Ectodermal cell (in vitro differentiated cells): ENCODE results near the gene MAD1L1.

ENCODE experiments used
- H3K27ac ChIP-seq: 2 replicates; pipeline ENCODE4 v1.7.0; 2013; ENCODE audit warnings: mild to moderate bottlenecking, low read depth, low read length; ENCODE audit not compliant: insufficient read depth, poor library complexity, severe bottlenecking
- H3K27me3 ChIP-seq: 2 replicates; pipeline ENCODE4 v1.7.0; 2013; ENCODE audit warnings: mild to moderate bottlenecking, low read length; ENCODE audit not compliant: insufficient read depth, control insufficient read depth, poor library complexity, severe bottlenecking
- H3K36me3 ChIP-seq: one replicate; pipeline ENCODE4 v1.7.0; 2013; ENCODE audit warnings: low read length; ENCODE audit not compliant: control insufficient read depth, insufficient read depth
- H3K4me1 ChIP-seq: one replicate; pipeline ENCODE4 v1.7.0; 2013; ENCODE audit warnings: low read length; ENCODE audit not compliant: control insufficient read depth, insufficient read depth
- H3K4me3 ChIP-seq: 2 replicates; pipeline ENCODE4 v1.7.0; 2013; ENCODE audit warnings: low read depth, low read length, control low read depth; ENCODE audit not compliant: insufficient read depth
- H3K9me3 ChIP-seq: 2 replicates; pipeline ENCODE4 v1.7.0; 2013; ENCODE audit warnings: mild to moderate bottlenecking, low read length, moderate library complexity; ENCODE audit not compliant: control insufficient read depth
- WGBS, 2 experiments: methylation state at CpG; one replicate each; pipeline ENCODE4 v1.1.7; 2013; ENCODE audit warnings: missing lambda C conversion rate in 2 of 2; 5-methylcytosine and 5-hydroxymethylcytosine counted together

MAD1L1 gene

DNA sequence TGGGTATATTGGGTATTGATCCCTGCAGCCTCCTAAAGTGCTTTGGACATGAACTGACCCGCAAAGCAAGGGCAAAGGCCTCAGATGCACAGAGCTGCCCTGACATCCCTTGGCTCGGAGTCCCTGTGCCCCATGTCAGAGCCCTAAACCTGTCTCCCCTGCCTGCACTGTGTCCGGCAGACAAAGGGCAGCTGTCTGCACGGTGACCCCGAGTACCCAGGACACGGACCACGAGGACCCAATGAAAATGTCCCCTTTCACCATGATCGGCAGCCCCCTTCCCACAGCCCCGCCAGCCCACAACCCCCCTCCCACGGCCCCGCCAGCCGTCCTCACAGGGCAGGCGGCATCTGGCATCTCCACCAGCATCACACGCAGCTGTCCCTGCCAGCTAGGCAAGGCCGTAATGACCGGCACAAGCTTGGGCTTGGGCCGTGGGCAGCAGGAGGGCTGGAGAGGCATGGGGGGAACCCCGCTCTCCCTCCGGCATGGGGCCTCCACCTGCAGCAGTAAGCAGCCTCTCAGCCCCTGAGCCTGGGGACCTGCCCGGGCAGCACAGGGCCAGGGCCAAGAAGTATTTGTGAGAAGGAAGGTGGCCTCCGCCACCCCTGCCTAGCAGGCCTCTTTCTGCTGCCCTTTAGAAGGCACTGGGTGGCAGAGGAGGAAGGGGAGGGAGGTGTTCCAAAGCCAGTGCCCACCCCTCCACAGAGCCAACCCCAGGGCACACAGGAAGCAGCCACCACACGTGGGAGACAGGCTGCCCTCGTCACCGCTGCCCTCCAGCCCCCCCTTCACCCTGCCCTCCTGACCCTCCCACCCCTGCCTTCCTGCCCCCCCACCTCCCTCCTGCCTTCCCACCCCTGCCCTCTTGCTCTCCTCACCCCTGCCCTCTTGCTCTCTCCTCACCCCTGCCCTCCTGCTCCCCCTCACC is 19.4 kb upstream of the MAD1L1 start:
- no peak overlapping the region for H3K27ac ChIP-seq
- no peaks in the 10 kb centered on the region for H3K9me3 ChIP-seq
- H3K36me3 ChIP-seq = peaks cover 7% of the 10 kb centered on the region
- H3K27me3 ChIP-seq = no peaks in the 10 kb centered on the region
- H3K4me3 ChIP-seq = no peak overlapping the region
- no peaks in the 10 kb centered on the region for H3K4me1 ChIP-seq
- WGBS, 2 experiments = 91% methylated on average over 22 to 24 of the region's 24 CpGs

DNA sequence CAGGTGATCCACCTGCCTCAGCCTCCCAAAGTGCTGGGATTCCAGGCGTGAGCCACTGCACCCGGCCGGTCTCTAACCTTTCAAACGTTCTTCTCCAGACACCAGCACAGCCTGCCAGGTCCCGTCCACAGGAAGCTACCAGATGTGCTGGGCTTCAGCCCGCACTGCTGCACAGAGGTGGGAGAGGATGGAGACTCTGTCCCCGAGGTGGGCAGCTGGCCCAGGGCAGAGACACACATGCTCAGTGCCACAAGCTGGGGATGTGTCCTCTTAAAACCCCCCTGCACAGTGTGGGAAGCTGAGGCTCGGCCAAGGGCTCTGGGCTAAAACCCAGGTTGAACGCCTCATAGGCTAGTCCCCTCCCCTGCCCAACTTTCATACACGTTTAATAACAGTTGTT is 18.6 kb upstream of the MAD1L1 start:
- peaks cover 7% of the 10 kb centered on the region for H3K36me3 ChIP-seq
- no peaks in the 10 kb centered on the region for H3K9me3 ChIP-seq
- H3K4me1 ChIP-seq = no peaks in the 10 kb centered on the region
- no peak overlapping the region for H3K27ac ChIP-seq
- WGBS, 2 experiments = 87 to 91% methylated on average over 10 of the region's 10 CpGs
- H3K4me3 ChIP-seq = no peak overlapping the region
- no peaks in the 10 kb centered on the region for H3K27me3 ChIP-seq

DNA sequence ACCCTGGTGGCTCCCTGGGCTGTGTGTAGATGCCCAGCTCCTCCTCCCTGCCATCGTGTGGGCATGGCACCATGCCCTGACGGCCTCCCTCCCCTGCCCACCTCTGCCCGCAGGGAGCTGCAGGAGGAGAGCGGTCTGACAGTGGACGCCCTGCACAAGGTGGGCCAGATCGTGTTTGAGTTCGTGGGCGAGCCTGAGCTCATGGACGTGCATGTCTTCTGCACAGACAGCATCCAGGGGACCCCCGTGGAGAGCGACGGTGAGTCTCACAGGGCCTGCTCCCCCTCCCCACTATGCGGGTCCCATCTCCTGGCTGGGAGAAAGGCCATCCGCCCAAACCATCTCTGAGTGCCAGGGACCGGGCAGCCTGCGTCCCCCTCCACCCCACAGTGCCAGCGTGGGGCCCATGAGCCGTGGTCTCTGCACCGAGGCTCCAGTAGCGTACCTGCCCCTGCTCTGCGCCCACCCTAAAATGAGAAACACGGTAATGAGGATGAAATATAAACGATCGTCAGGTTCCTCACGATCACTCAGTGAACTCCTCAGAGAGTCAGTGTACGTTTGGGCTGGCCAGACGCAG is 17.1 kb upstream of the MAD1L1 start:
- no peak overlapping the region for H3K27ac ChIP-seq
- H3K4me3 ChIP-seq = no peak overlapping the region
- no peaks in the 10 kb centered on the region for H3K9me3 ChIP-seq
- H3K27me3 ChIP-seq = no peaks in the 10 kb centered on the region
- no peaks in the 10 kb centered on the region for H3K4me1 ChIP-seq
- peaks cover 6% of the 10 kb centered on the region for H3K36me3 ChIP-seq
- WGBS, 2 experiments = 89 to 91% methylated on average over 27 of the region's 27 CpGs

DNA sequence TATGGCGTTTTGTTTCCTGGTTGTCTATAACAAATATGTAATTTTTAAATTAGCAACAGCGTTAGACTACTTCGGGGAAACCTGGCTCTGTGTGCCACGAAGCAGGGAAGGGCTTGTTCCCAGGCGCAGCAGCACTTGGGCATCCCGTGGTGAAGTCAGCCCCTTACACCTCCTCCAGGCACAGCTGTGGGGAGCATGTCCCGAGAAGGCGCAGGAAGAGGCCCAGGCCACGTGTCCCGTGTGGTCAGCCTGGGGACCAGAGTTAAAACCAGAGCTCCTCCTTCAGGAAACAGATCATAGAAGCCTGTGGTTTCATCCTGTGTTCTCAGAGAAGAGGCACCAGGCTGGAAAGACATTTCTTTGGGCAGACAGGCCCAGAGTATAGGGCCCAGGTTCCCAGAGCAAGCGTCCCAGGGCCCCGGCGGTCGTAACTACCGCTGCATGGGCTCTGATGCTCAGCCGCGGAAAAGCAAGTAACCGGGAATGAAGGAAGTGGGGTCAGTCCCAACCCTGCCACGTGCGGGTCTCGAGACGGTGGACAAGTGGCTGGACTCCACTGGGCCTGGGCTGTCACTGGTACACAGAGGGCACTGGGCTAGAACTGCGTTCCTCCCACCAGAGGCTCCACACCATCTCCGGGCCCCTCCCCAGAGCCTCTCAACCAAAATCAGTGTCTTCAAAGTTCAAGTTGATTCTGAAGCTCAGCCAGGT is 16.4 kb upstream of the MAD1L1 start:
- Histone ChIP-seq H3K4me3 (no peak overlapping the region), H3K9me3 (no peaks in the 10 kb centered on the region), H3K27me3 (no peaks in the 10 kb centered on the region), H3K27ac (no peak overlapping the region), H3K36me3 (peaks cover 4% of the 10 kb centered on the region), H3K4me1 (no peaks in the 10 kb centered on the region)
- 86 to 91% methylated on average over 24 of the region's 24 CpGs for WGBS, 2 experiments

DNA sequence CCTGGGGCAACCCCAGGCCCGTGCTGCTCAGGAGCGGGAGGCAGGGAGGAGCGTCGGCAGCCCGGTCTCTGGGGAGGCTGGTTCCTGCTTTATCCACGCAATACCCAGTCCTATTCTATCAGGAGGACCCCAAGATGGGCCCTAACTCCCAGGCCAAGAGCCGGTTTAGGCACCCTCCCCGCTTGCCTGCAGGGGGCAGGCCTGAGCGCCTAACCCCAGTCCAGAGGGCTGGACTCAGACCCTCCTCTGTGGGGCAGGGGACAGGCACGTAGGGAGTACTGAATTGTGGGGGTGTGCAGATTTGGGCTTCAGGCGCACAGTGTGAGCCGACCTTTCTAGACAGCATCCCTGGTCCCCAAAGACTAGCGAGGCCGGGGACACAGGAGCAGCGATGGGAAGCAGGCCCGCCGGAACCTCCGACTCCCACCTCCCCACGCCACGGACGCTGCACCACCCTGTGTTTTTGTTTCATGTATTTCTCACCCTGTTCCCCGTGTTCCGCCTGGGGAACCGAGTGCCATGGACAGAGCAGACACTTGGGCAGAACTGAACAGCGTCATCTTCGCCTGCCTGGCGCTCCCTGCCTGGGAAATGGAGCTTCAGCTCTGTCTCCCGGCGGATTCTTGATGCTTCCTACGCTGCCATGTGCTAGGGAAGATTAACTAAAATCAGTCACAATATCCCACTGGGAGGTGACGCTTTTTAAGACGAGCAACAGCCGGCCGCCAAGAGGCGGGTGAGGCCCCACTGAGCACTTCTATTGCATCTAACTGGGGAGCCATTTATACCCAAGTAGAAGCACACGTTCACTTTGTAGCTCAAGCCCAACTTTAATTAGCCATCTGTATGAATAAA is 14.6 kb upstream of the MAD1L1 start:
- Histone ChIP-seq H3K9me3 (no peaks in the 10 kb centered on the region), H3K27me3 (no peaks in the 10 kb centered on the region), H3K36me3 (peaks cover 4% of the 10 kb centered on the region), H3K4me1 (peaks cover 10% of the 10 kb centered on the region), H3K4me3 (no peak overlapping the region), H3K27ac (no peak overlapping the region)
- WGBS, 2 experiments = 64 to 68% methylated on average over 36 of the region's 36 CpGs

DNA sequence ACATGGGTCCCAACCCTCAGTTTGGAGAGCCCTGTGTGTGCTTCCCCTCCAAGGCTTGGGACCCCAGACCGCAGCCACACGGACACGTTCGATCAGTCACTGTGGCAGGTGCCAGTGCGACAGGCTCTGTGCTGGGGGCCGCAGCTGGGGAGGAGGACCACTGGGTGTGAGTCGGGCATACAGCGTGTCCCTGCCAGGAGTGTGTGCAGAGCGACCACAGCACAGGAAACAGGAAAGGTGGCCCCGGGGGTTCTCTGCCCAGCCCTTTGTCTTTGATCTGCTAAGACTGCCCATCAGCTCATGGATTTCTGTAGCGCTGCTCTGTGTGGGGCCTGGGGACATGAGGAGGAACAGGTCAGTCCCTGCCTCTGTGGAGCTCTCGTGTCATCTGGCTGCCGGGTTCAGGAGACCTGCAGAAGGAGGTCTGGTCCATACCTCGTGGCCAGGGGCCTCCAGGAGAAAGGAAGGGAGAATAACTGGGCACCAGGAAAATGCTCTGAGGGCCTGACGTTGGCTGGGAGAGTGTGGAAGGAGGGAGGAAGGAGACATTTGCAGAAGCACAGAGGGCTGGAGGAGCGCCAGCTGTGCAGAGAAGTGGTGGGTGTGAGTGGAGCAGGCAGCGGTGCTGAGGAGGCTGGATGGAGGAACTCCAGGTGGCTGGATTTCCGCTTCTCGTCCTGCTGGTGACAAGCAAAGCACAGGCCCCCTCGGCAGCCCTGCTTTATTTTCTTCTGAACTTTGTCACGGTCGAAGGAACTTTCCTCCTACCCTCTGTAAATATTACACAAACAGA is 13.3 kb upstream of the MAD1L1 start:
- WGBS, 2 experiments = 84 to 90% methylated on average over 22 of the region's 22 CpGs

DNA sequence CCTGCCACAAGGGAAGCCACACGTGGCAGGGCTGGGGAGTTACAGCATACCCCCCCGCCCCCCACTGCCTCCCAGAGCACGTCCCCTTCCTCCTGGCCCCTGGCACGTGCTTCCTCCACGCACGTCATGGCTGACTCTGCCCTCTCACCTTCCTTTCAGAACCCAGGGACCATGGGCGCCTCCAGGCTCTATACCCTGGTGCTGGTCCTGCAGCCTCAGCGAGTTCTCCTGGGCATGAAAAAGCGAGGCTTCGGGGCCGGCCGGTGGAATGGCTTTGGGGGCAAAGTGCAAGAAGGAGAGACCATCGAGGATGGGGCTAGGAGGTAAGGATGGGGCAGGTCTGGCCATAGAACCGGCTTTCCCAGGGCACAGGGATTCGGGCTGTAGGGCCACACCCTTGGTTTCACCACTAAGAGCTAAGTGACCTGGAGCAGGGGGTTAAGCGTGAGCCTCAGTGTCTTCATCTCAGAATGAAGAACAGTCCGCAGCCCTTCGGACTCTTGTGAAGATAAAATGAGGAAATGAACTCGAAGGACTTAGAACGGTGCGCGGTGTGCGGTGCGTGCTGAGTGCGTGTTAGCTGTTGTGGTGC is 11.8 kb upstream of the MAD1L1 start:
- Histone ChIP-seq H3K36me3 (peaks cover 3% of the 10 kb centered on the region), H3K27ac (no peak overlapping the region), H3K4me1 (peaks cover 10% of the 10 kb centered on the region), H3K4me3 (no peak overlapping the region), H3K9me3 (no peaks in the 10 kb centered on the region), H3K27me3 (no peaks in the 10 kb centered on the region)
- 93 to 94% methylated on average over 25 of the region's 25 CpGs for WGBS, 2 experiments

More for the DNA sequence above, 13.3 kb upstream of the MAD1L1 start:
- H3K4me3 ChIP-seq = no peak overlapping the region
- peaks cover 10% of the 10 kb centered on the region for H3K4me1 ChIP-seq
- H3K9me3 ChIP-seq = no peaks in the 10 kb centered on the region
- H3K27ac ChIP-seq = no peak overlapping the region
- no peaks in the 10 kb centered on the region for H3K36me3 ChIP-seq
- H3K27me3 ChIP-seq = no peaks in the 10 kb centered on the region

DNA sequence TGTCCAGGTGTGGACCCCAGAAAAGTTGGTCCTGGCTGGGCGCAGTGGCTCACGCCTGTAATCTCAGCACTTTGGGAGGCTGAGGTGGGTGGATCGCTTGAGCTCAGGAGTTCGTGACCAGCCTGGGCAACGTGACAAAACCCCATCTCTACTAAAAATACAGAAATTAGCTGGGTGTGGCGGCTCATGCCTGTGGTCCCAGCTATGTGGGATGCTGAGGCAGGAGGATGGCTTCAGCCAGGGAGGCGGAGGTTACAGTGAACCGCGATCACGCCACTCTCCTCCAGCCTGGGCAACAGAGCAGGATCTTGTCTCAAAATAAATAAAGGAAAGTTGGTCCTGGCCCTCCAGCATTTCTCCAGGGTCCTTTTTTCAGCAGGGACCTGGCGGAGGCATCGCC is 10.7 kb upstream of the MAD1L1 start:
- WGBS, 2 experiments = 89 to 93% methylated on average over 12 of the region's 12 CpGs
- Histone ChIP-seq H3K36me3 (peaks cover 11% of the 10 kb centered on the region), H3K4me3 (no peak overlapping the region), H3K27ac (no peak overlapping the region), H3K4me1 (peaks cover 10% of the 10 kb centered on the region), H3K27me3 (no peaks in the 10 kb centered on the region), H3K9me3 (no peaks in the 10 kb centered on the region)
